ENCODE measurements around the gene DMXL1.

GRCh38 chr5:119136666-119137318 is 65.9 kb downstream of the DMXL1 start:
- TF ChIP-seq, protein P1, sequence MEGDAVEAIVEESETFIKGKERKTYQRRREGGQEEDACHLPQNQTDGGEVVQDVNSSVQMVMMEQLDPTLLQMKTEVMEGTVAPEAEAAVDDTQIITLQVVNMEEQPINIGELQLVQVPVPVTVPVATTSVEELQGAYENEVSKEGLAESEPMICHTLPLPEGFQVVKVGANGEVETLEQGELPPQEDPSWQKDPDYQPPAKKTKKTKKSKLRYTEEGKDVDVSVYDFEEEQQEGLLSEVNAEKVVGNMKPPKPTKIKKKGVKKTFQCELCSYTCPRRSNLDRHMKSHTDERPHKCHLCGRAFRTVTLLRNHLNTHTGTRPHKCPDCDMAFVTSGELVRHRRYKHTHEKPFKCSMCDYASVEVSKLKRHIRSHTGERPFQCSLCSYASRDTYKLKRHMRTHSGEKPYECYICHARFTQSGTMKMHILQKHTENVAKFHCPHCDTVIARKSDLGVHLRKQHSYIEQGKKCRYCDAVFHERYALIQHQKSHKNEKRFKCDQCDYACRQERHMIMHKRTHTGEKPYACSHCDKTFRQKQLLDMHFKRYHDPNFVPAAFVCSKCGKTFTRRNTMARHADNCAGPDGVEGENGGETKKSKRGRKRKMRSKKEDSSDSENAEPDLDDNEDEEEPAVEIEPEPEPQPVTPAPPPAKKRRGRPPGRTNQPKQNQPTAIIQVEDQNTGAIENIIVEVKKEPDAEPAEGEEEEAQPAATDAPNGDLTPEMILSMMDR (conservative IDR thresholded peaks at IDR 0.05), result no peak
- TF ChIP-seq ZFX (IDR thresholded peaks at IDR 0.05), result no peak
